ENCODE data around the gene RBM10. TPM values are rescaled to one million over a fixed set of nuclear protein-coding genes. Genes with fewer than 3 reads are reported as not detected.

RBM10 gene
- total and polyA plus RNA-seq, 2 donors (not counting 3 experiments of a cell fraction or from before 2014, with no cell fraction given), result 37.3 to 51.5 TPM

GRCh38 chrX:47214435-47215077 is 69.5 kb downstream of the RBM10 start:
- intact Hi-C loops (cut with micrococcal nuclease), result loop anchor here (5.0 kb wide), 3 partner anchors 148 to 308 kb away; partner anchors contain the start of gene ZNF41
- DNase-seq (ENCODE audit: low read depth, low spot score) (no peak), FAIRE-seq (no peak)
- H3K79me2 ChIP-seq (ENCODE audit: control insufficient read depth, insufficient read depth, low read length), result peaks cover 10% of the 10 kb centered on the region
- H3K4me1 ChIP-seq (ENCODE audit: control insufficient read depth, extremely low read depth, insufficient read depth, low read length), result peaks cover 13% of the 10 kb centered on the region
- no peak overlapping the region for H2AFZ ChIP-seq (ENCODE audit: low read depth, low read length)
- H4K20me1 ChIP-seq (replicated peaks; ENCODE audit: control insufficient read depth, extremely low read depth, insufficient read depth, low read length), result no peaks in the 10 kb centered on the region
- no peaks in the 10 kb centered on the region for H3K27me3 ChIP-seq (ENCODE audit: control insufficient read depth in 2 of 2, insufficient read depth in 2 of 2, low read length in 2 of 2)
- no peak overlapping the region for H3K4me2 ChIP-seq (ENCODE audit: insufficient read depth, low read length)
- ChIA-PET CTCF (no interaction called here), POLR2A (no interaction called here)
- H3K4me3 ChIP-seq (replicated peaks in 1 of 3; ENCODE audit: insufficient read depth in 1 of 3, low read depth in 1 of 3, low read length in 3 of 3), result no peak overlapping the region
- TSS peak; percentile 80 for BruUV-seq (replicated peaks)
- H3K9me1 ChIP-seq (replicated peaks; ENCODE audit: control insufficient read depth, extremely low read depth, insufficient read depth, low read length), result no peaks in the 10 kb centered on the region
- TF ChIP-seq MYC (IDR thresholded peaks at IDR 0.05; ENCODE audit: low read depth, low read length) (no peak), GATA2 (IDR thresholded peaks at IDR 0.05; ENCODE audit: insufficient read depth, insufficient read length, low read depth, low read length) (no peak), EZH2 (IDR thresholded peaks at IDR 0.05; ENCODE audit: borderline replicate concordance, low read depth, low read length, severe bottlenecking) (no peak), MAX (IDR thresholded peaks at IDR 0.05; ENCODE audit: insufficient read depth, insufficient read length) (no peak), POLR2AphosphoS5 (IDR thresholded peaks at IDR 0.05; ENCODE audit: insufficient read depth, low read depth, low read length) (no peak), CTCF (IDR thresholded peaks at IDR 0.05; ENCODE audit: extremely low read depth in 1 of 2, insufficient read depth in 1 of 2, low read depth in 1 of 2, low read length in 2 of 2) (no peak)
- H3K9me3 ChIP-seq (replicated peaks; ENCODE audit: control insufficient read depth, insufficient read depth, low read length), result no peaks in the 10 kb centered on the region
- H3K27ac ChIP-seq (ENCODE audit: insufficient read depth, low read depth, low read length), result no peak overlapping the region
- no peak overlapping the region for H3K9ac ChIP-seq (replicated peaks; ENCODE audit: extremely low read depth, insufficient read depth, low read length)
- H3K36me3 ChIP-seq (ENCODE audit: control insufficient read depth in 2 of 2, extremely low read depth in 1 of 2, insufficient read depth in 2 of 2, low read length in 2 of 2), result peaks cover 13 to 48% of the 10 kb centered on the region in 2 experiments
- dilution Hi-C loops (cut with MboI; ENCODE audit: extremely low pct_ligation_motif_present, low sequenced_read_pairs), result no loop called here

All from endothelial cell of umbilical vein (primary cell).